HepG2 (cell line): Measurements from ENCODE around the gene YWHAH. TPM values are rescaled to one million over a fixed set of nuclear protein-coding genes. Genes with fewer than 3 reads are reported as not detected.

ENCODE experiments used
- HINFP ChIP-seq: sonication (generic); formaldehyde crosslinking; IDR thresholded peaks from 2 replicates; pipeline ENCODE4 v1.4.0; 2020; ENCODE audit warnings: low read depth, mild to moderate bottlenecking, missing genetic modification reagents
- HOXA7 ChIP-seq: sonication (generic); formaldehyde crosslinking; IDR thresholded peaks from 2 replicates; pipeline ENCODE4 v1.8.1; 2022; ENCODE audit warnings: mild to moderate bottlenecking, missing genetic modification reagents, moderate library complexity
- KDM5A ChIP-seq: fragments of 200-600 bp; sonication (generic); IDR thresholded peaks from 2 replicates; pipeline ENCODE4 v1.7.0; 2018; ENCODE audit warnings: antibody characterized with exemption, mild to moderate bottlenecking, low read length, borderline replicate concordance
- MIER3 ChIP-seq: IDR thresholded peaks from 2 replicates; pipeline ENCODE4 v1.6.1; 2016; ENCODE audit warnings: missing compliant biosample characterization, borderline replicate concordance
- SNAI1 ChIP-seq: sonication (generic); formaldehyde crosslinking; IDR thresholded peaks from 2 replicates; pipeline ENCODE4 v1.5.0; 2020; ENCODE audit warnings: mild to moderate bottlenecking, missing genetic modification reagents, borderline replicate concordance
- SP1 ChIP-seq, 2 experiments: fragments of 450-650 bp in 1 of 2; sonication (generic) in 1 of 2; formaldehyde crosslinking in 1 of 2; IDR thresholded peaks; 2 replicates each; pipeline versions ENCODE4 v1.4.0 to v1.6.1; 2016 to 2020; ENCODE audit warnings: missing genetic modification reagents in 1 of 2
- ZMYM2 ChIP-seq: sonication (generic); formaldehyde crosslinking; IDR thresholded peaks from 2 replicates; pipeline ENCODE4 v1.8.0; 2022; ENCODE audit warnings: mild to moderate bottlenecking, missing genetic modification reagents
- ZMYM4 ChIP-seq: sonication (generic); formaldehyde crosslinking; IDR thresholded peaks from 2 replicates; pipeline ENCODE4 v1.8.1; 2023; ENCODE audit warnings: mild to moderate bottlenecking, missing genetic modification reagents
- ZNF235 ChIP-seq: sonication (generic); formaldehyde crosslinking; IDR thresholded peaks from 2 replicates; pipeline ENCODE4 v1.8.1; 2023; ENCODE audit warnings: mild to moderate bottlenecking, missing genetic modification reagents, borderline replicate concordance
- ZNF317 ChIP-seq: sonication (generic); formaldehyde crosslinking; IDR thresholded peaks from 2 replicates; pipeline ENCODE4 v1.5.0; 2020; ENCODE audit warnings: mild to moderate bottlenecking, missing genetic modification reagents
- polyA plus RNA-seq, 8 experiments: library from polyadenylated mRNA; depleted of rRNA in 3 of 8; stranded (reverse) in 7 of 8; unstranded in 1 of 8; fragments of >200 nt; fragmentation: Illumina TruSeq in 4 of 8; extraction: Trizol in 4 of 8; gene quantifications; 2 replicates each; pipeline versions ENCODE4 v1.2.1 to v1.2.3, GENCODE V29; 2011 to 2016; ENCODE audit warnings: low read depth in 4 of 8, missing spikeins in 1 of 8, mixed read lengths in 1 of 8; ENCODE audit not compliant: insufficient read depth in 1 of 8
- total RNA-seq, 5 experiments: library from RNA; depleted of rRNA; stranded (reverse); fragments of >200 nt; fragmentation: Illumina TruSeq; extraction: Trizol; gene quantifications; 2 replicates each; pipeline ENCODE4 v1.2.3, GENCODE V29; 2016; ENCODE audit warnings: low read depth in 1 of 5

YWHAH gene
- total and polyA plus RNA-seq, 2 of the 13 experiments (the other 11 are each of a cell fraction or from before 2014, with no cell fraction given): 35.6 to 92.7 TPM

- peak; percentile 64; the same call in 1 of the 2 replicates for TF ChIP-seq ZNF235
- 0 out of 2 replicates have a peak, but pooled peaks have one; percentile 45 for TF ChIP-seq HINFP (CRISPR knock-in tag)
- TF ChIP-seq KDM5A: 0 out of 2 replicates have a peak, but pooled peaks have one; percentile 12
- 0 out of 2 replicates have a peak, but pooled peaks have one; percentile 48 for TF ChIP-seq SNAI1 (CRISPR knock-in tag)
- 0 out of 2 replicates have a peak, but pooled peaks have one; percentile 53 for TF ChIP-seq ZNF317
- TF ChIP-seq ZMYM4 (CRISPR knock-in tag): peak; percentile 49; the same call in 1 of the 2 replicates
- TF ChIP-seq SP1 (IDR thresholded peaks at IDR 0.05): no peak
- TF ChIP-seq SP1 (CRISPR knock-in tag; IDR thresholded peaks at IDR 0.05): peak; percentile 97
- TF ChIP-seq ZMYM2 (CRISPR knock-in tag): 0 out of 2 replicates have a peak, but pooled peaks have one; percentile 43
- no peak for TF ChIP-seq HOXA7 (CRISPR knock-in tag)
- TF ChIP-seq MIER3 (CRISPR knock-in tag): 0 out of 2 replicates have a peak, but pooled peaks have one; percentile 34
These were observed 26.4 kb downstream of the YWHAH start (continued) for GRCh38 chr22:31970490-31971444.
